ENCODE data around the gene DUSP12. TPM values are rescaled to one million over a fixed set of nuclear protein-coding genes. Genes with fewer than 3 reads are reported as not detected.

DUSP12 gene
- total and polyA plus RNA-seq, 9 of the 15 experiments (the other 6 are each of a cell fraction or from before 2014, with no cell fraction given), result 10.4 to 81.4 (median 43.6) TPM

GRCh38 chr1:161749509-161750407, at the start of gene DUSP12 (continued):
- 0 out of 2 replicates have a peak, but pooled peaks have one; percentile 22 for TF ChIP-seq NFXL1 (CRISPR knock-in tag; IDR thresholded peaks at IDR 0.05)
- TF ChIP-seq HMG20A (CRISPR knock-in tag; conservative IDR thresholded peaks at IDR 0.05), result no peak
- TF ChIP-seq SMARCA5 (IDR thresholded peaks at IDR 0.05), result no peak
- TF ChIP-seq MAFG (tag; conservative IDR thresholded peaks at IDR 0.05), result no peak
- TF ChIP-seq ZNF395 (CRISPR knock-in tag; IDR thresholded peaks at IDR 0.05), result peak; percentile 41; the same call in 1 of the 2 replicates
- TF ChIP-seq DIDO1 (tag; IDR thresholded peaks at IDR 0.05; ENCODE audit: low read depth), result peak; percentile 66
- TF ChIP-seq ZNF764 (CRISPR knock-in tag; IDR thresholded peaks at IDR 0.05; ENCODE audit: low read depth), result no peak
- TF ChIP-seq LARP7 (IDR thresholded peaks at IDR 0.05), result 0 out of 2 replicates have a peak, but pooled peaks have one; percentile 32
- peak; percentile 96; the same call in 1 of the 2 replicates for TF ChIP-seq KAT7 (CRISPR knock-in tag; IDR thresholded peaks at IDR 0.05; ENCODE audit: borderline replicate concordance)
- no peak for TF ChIP-seq SRSF3 (IDR thresholded peaks at IDR 0.05; ENCODE audit: insufficient read depth, low read length)
- TF ChIP-seq, protein P1, sequence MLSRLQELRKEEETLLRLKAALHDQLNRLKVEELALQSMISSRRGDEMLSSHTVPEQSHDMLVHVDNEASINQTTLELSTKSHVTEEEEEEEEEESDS (CRISPR knock-in tag; IDR thresholded peaks at IDR 0.05), result no peak
- no peak for TF ChIP-seq RBM17 (IDR thresholded peaks at IDR 0.05; ENCODE audit: borderline replicate concordance, low read depth, low read length)
- no peak for TF ChIP-seq ZNF57 (CRISPR knock-in tag; IDR thresholded peaks at IDR 0.05)
- no peak for TF ChIP-seq PKNOX1 (IDR thresholded peaks at IDR 0.05)
- TF ChIP-seq GTF2E2 (tag; IDR thresholded peaks at IDR 0.05), result peak; percentile 86; the same call in 1 of the 2 replicates
- no peak for TF ChIP-seq FOXJ2 (tag; IDR thresholded peaks at IDR 0.05)
- no peak for TF ChIP-seq ZNF696 (CRISPR knock-in tag; conservative IDR thresholded peaks at IDR 0.05)
- no peak for TF ChIP-seq ZBTB5 (IDR thresholded peaks at IDR 0.05)
- no peak for TF ChIP-seq PHB2 (IDR thresholded peaks at IDR 0.05; ENCODE audit: low read depth)
- no peak for TF ChIP-seq ZNF436 (CRISPR knock-in tag; IDR thresholded peaks at IDR 0.05)
- TF ChIP-seq RBM34 (IDR thresholded peaks at IDR 0.05; ENCODE audit: borderline replicate concordance, insufficient read depth, low read length), result no peak
- TF ChIP-seq NRF1 (conservative IDR thresholded peaks at IDR 0.05 in 1 of 2, IDR thresholded peaks at IDR 0.05 in 1 of 2), result peak; percentile 37 to 56; a peak in 3 of 4 replicates
- TF ChIP-seq GTF2A2 (tag; IDR thresholded peaks at IDR 0.05), result no peak
- TF ChIP-seq IFI16 (CRISPR knock-in tag; IDR thresholded peaks at IDR 0.05), result no peak
- no peak for TF ChIP-seq ZNF175 (CRISPR knock-in tag; IDR thresholded peaks at IDR 0.05; ENCODE audit: low read depth)
